ENCODE data around the gene IAPP.

DNA sequence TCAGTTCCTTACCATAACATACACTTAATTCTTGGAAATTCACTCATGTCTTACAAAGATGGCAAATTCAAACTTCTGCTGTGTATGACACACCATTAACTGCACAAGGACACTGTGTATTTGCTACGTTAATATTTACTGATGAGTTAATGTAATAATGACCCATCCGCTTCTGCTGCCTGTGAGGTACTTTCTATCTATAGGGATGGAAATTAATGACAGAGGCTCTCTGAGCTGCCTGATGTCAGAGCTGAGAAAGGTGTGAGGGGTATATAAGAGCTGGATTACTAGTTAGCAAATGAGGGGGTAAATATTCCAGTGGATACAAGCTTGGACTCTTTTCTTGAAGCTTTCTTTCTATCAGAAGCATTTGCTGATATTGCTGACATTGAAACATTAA lies at the start of gene IAPP:
- TF ChIP-seq, protein P1, sequence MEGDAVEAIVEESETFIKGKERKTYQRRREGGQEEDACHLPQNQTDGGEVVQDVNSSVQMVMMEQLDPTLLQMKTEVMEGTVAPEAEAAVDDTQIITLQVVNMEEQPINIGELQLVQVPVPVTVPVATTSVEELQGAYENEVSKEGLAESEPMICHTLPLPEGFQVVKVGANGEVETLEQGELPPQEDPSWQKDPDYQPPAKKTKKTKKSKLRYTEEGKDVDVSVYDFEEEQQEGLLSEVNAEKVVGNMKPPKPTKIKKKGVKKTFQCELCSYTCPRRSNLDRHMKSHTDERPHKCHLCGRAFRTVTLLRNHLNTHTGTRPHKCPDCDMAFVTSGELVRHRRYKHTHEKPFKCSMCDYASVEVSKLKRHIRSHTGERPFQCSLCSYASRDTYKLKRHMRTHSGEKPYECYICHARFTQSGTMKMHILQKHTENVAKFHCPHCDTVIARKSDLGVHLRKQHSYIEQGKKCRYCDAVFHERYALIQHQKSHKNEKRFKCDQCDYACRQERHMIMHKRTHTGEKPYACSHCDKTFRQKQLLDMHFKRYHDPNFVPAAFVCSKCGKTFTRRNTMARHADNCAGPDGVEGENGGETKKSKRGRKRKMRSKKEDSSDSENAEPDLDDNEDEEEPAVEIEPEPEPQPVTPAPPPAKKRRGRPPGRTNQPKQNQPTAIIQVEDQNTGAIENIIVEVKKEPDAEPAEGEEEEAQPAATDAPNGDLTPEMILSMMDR (IDR thresholded peaks at IDR 0.05), result no peak
- TF ChIP-seq POLR2A (IDR thresholded peaks at IDR 0.05), result no peak
